Measurements from ENCODE around the gene ID2. TPM values are rescaled to one million over a fixed set of nuclear protein-coding genes. Genes with fewer than 3 reads are reported as not detected.

Gene ID2
- polyA plus RNA-seq, 3 donors, result 282 to 2,821 (median 295) TPM

DNA sequence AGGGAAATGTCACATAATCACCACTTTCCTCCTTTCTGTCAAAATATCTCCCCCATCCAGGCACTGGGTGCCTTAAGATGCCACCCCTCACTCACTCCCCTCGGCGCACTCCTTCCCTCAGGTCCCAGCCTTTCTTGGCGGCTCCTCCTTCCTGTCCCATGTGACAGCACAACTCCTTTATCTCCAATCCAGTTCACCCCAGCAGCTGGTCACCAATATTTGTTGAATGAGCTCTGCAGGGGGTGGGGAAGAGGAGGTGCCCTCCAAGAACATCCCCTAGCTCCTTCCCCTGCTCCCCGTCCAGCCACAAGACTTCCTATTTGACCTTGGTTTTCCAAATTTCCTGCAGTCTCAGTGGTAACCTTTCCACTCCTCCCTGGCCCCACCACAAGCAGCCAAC lies 31.6 kb upstream of the ID2 start:
- Histone ChIP-seq H3K9me3 (replicated peaks in 1 of 2; ENCODE audit: control insufficient read depth in 1 of 2, insufficient read depth in 1 of 2, low read length in 2 of 2) (peaks cover 0 to 24% of the 10 kb centered on the region in 2 donors), H3K4me2 (replicated peaks; ENCODE audit: extremely low read depth, low read length, poor library complexity, severe bottlenecking) (no peak overlapping the region), H3K9ac (ENCODE audit: insufficient read depth, low read length, poor library complexity, severe bottlenecking) (no peak overlapping the region), H3K27ac (ENCODE audit: low read depth in 1 of 2, low read length in 2 of 2) (no peak overlapping the region), H3K27me3 (ENCODE audit: control insufficient read depth in 2 of 2, insufficient read depth in 2 of 2, low read length in 2 of 2) (no peaks in the 10 kb centered on the region), H3K36me3 (replicated peaks in 1 of 2; ENCODE audit: control insufficient read depth in 1 of 2, insufficient read depth in 2 of 2, low read length in 2 of 2) (no peaks in the 10 kb centered on the region), H3K4me3 (replicated peaks in 1 of 3; ENCODE audit: low read depth in 2 of 3, low read length in 3 of 3) (no peak overlapping the region), H3K4me1 (ENCODE audit: control insufficient read depth in 1 of 2, insufficient read depth in 2 of 2, low read length in 2 of 2) (peaks cover 4 to 12% of the 10 kb centered on the region in 2 donors), H2AFZ (ENCODE audit: insufficient read depth, low read depth, low read length, poor library complexity, severe bottlenecking) (no peak overlapping the region), H4K20me1 (ENCODE audit: insufficient read depth, low read length) (no peaks in the 10 kb centered on the region), H3K79me2 (ENCODE audit: insufficient read depth, low read length) (no peaks in the 10 kb centered on the region)
- TF ChIP-seq, protein P1, sequence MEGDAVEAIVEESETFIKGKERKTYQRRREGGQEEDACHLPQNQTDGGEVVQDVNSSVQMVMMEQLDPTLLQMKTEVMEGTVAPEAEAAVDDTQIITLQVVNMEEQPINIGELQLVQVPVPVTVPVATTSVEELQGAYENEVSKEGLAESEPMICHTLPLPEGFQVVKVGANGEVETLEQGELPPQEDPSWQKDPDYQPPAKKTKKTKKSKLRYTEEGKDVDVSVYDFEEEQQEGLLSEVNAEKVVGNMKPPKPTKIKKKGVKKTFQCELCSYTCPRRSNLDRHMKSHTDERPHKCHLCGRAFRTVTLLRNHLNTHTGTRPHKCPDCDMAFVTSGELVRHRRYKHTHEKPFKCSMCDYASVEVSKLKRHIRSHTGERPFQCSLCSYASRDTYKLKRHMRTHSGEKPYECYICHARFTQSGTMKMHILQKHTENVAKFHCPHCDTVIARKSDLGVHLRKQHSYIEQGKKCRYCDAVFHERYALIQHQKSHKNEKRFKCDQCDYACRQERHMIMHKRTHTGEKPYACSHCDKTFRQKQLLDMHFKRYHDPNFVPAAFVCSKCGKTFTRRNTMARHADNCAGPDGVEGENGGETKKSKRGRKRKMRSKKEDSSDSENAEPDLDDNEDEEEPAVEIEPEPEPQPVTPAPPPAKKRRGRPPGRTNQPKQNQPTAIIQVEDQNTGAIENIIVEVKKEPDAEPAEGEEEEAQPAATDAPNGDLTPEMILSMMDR (IDR thresholded peaks at IDR 0.05), result no peak
- H3K4me3 Mint-ChIP-seq, result no peak overlapping the region
- H3K27me3 Mint-ChIP-seq (ENCODE audit: low read depth in 3 of 3), result peaks cover 0 to 7% (median 2%) of the 10 kb centered on the region in 3 donors
- intact Hi-C loops (cut with micrococcal nuclease), result no loop called here
- no peaks in the 10 kb centered on the region for H3K36me3 Mint-ChIP-seq
- peak overlapping the region in 1 of 7 donors; percentile 53 for H3K27ac Mint-ChIP-seq
- peaks cover 8 to 14% (median 10%) of the 10 kb centered on the region in 7 donors for H3K9me3 Mint-ChIP-seq
- DNase-seq, result no peak
- 100% methylated on average over 2 of the region's 4 CpGs for WGBS (ENCODE audit: insufficient coverage)
- H3K4me1 Mint-ChIP-seq, result peaks cover 6% of the 10 kb centered on the region

DNA sequence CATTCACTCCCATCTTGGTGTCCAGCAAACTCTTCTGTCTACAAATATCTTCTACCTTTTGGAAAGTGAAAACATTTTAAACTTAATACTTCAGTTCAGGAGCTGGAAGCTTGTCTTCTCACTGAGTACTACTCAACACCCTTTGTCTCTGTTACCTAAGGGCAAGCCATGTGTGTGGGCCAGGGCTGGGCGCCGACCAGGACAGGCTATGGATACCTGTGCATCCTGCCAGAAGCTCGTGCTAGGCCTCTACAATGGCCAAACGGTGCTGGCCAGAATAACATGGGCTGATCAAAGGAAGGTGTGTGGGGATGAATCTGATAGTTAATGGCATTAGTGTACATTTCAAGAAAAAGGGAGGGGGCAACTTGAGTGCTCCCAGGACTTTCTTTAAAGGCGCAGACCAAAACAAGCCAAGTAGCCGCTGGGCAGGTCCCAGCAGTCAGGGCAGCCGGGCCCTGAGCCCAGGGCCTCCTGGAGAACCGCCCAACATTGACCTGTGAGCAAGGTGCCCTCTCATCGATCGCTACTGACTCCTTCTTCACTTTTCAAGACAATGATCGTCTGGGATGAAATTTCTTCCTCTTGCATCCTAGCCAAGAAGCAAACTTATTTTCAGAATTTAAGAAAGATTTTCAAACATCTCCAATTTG lies 29.0 kb upstream of the ID2 start:
- Histone ChIP-seq H3K9me3 (replicated peaks in 1 of 2; ENCODE audit: control insufficient read depth in 1 of 2, insufficient read depth in 1 of 2, low read length in 2 of 2) (peaks cover 0 to 7% of the 10 kb centered on the region in 2 donors), H3K27me3 (ENCODE audit: control insufficient read depth in 2 of 2, insufficient read depth in 2 of 2, low read length in 2 of 2) (no peaks in the 10 kb centered on the region), H3K4me1 (ENCODE audit: control insufficient read depth in 1 of 2, insufficient read depth in 2 of 2, low read length in 2 of 2) (peaks cover 8 to 9% of the 10 kb centered on the region in 2 donors), H3K4me2 (replicated peaks; ENCODE audit: extremely low read depth, low read length, poor library complexity, severe bottlenecking) (no peak overlapping the region), H3K9ac (ENCODE audit: insufficient read depth, low read length, poor library complexity, severe bottlenecking) (no peak overlapping the region), H2AFZ (ENCODE audit: insufficient read depth, low read depth, low read length, poor library complexity, severe bottlenecking) (no peak overlapping the region), H3K36me3 (replicated peaks in 1 of 2; ENCODE audit: control insufficient read depth in 1 of 2, insufficient read depth in 2 of 2, low read length in 2 of 2) (no peaks in the 10 kb centered on the region), H3K27ac (ENCODE audit: low read depth in 1 of 2, low read length in 2 of 2) (no peak overlapping the region), H4K20me1 (ENCODE audit: insufficient read depth, low read length) (no peaks in the 10 kb centered on the region), H3K79me2 (ENCODE audit: insufficient read depth, low read length) (no peaks in the 10 kb centered on the region), H3K4me3 (replicated peaks in 1 of 3; ENCODE audit: low read depth in 2 of 3, low read length in 3 of 3) (no peak overlapping the region)
- peaks cover 0 to 2% of the 10 kb centered on the region in 2 donors for H3K36me3 Mint-ChIP-seq
- peaks cover 2 to 4% (median 3%) of the 10 kb centered on the region in 7 donors for H3K9me3 Mint-ChIP-seq
- no peak for DNase-seq
- H3K27ac Mint-ChIP-seq, result no peak overlapping the region
- peaks cover 3 to 6% (median 6%) of the 10 kb centered on the region in 3 donors for H3K27me3 Mint-ChIP-seq (ENCODE audit: low read depth in 3 of 3)
- peaks cover 15% of the 10 kb centered on the region for H3K4me1 Mint-ChIP-seq
- H3K4me3 Mint-ChIP-seq, result no peak overlapping the region
- intact Hi-C loops (cut with micrococcal nuclease), result no loop called here
- WGBS (ENCODE audit: insufficient coverage), result over 99% methylated on average over 8 of the region's 11 CpGs
- TF ChIP-seq, protein P1 (IDR thresholded peaks at IDR 0.05), result no peak

Data from CD14-positive monocyte (primary cell).